HG03575 (cell line): ENCODE data around the gene PANK1.
"Not testable (repeated sequence)": the region's sequence is repeated elsewhere in the genome, so short reads cannot be mapped to it uniquely, and the experiment has no call there.

Experiments
- ATAC-seq: cut with Tn5 transposase; IDR thresholded peaks from one replicate; pipeline ENCODE4 v1.9.1; 2021; ENCODE audit not compliant: unreplicated experiment, insufficient number of reproducible peaks, low FRiP score; ENCODE audit errors: extremely low read depth

Gene PANK1

DNA sequence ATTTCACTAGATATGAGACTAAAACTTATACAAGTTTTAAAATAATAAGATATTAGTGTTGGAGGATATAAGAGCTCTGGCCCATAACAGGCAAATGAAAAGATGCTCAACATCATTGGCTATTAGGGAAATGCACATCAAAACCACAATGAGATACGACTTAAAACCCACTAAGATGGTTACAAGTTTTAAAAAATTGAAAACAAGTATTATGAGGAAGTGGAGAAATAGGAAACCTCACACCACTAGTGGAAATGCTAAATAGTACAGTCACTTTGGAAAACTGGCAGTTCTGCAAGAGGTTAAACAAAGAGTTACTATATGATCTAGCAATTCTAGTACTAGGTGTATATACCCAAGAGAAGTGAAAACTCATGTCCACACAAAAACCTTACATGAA, 17.2 kb downstream of the PANK1 start:
- ATAC-seq: no peak

DNA sequence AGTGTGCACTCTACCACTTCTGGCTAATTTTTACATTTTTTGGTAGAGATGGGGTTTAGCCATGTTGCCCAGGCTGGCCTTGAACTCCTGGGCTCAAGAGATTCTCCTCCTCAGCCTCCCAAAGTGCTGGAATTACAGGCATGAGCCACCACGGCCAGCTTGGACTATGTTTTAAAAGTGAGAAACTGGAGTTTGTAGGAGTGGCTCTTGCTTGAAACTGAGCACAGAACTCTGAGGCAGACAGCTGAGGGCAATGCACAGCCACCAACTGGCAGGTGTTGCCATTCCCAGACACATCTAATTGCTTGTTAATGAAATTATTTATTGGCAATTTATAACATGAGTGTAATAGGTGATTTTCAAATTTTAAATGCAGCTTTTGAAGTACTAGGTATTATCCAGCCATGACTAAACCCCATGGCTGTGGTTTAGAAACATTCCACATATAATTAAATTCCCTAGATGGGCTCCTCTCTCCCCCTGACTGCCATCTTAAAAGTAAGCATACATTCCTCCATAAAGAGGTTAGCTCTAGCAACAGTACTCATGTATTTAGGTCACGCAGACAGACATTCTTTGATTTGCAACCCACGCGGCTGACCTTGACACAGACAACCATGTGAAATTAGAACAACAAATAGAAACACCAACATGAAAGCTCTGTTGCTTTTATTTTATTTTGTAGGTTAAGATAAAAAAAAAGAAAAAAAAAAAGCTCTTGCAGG, 19.8 kb downstream of the PANK1 start:
- ATAC-seq: no peak

DNA sequence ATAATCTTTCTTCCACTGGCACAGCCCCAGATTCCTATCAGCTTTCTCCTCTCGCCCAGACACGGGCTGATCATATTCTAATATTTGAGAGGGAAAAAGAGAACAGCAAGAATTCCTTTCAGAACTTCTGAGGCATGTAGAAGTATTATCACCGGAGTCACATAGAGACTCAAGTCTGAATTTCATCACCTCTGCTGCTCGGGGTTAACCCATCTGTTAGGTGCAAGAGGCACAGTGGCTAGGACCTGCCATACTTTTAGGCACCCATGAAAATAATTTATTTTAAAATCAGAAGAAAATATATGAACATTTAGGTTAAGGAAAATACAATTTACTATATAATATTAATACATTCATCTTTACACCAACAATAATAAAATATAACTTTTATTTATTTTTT, 21.0 kb downstream of the PANK1 start:
- ATAC-seq: no peak

DNA sequence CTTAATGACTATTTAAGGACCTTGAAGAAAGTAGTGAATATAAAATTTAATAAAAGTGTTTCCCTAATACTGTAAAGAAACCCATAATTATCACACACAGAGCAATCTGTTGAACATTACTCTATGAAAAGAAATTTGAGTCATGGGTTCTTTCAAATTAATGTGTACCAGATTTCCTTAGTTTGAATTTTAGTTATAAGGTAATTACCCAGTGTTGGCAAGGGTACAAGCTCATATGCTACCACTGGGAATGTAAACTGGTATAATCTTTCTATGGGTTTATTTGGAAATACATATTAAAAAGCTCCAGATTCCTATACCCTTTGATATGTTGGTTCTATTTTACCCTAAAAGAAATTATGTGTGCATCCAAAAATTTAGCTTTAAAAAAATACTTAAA, 22.9 kb downstream of the PANK1 start:
- ATAC-seq: no peak

DNA sequence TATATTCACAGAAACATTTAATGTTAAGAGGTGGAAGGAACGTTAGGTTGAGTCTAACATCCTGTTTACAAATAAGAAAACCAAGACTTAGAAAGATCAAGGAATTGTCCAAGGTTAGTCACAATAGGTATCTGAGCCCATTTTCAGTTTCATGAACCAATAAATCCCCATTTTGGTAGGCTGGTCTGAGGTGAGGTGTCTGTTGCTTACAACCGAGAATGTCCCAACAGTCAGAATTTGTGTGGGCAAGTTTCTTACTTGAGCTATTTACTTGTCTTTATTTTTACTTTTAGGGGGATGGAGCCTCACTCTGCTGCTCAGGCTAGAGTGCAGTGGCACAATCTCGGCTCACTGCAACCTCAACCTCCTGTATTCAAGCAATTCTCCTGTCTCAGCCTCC, 23.6 kb downstream of the PANK1 start:
- ATAC-seq: no peak

DNA sequence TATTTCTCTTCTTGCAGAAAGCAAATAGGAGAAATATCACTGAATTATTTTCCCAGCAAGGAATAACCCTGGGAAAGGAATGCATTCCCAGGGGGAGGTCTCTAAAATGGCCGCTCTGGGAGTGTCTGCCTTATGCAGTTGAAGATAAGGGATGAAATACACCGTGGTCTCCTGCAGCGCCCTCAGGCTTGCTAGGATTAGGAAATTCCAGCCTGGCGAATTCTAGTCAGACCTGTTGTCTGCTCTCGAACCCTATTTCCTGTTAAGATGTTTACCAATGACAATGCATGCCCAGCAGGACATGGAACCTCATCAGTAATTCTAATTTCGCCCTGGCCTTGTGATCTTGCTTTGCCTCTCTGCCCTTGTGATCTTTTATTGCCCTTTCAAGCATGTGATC, 24.7 kb downstream of the PANK1 start:
- not testable (repeated sequence) for ATAC-seq

DNA sequence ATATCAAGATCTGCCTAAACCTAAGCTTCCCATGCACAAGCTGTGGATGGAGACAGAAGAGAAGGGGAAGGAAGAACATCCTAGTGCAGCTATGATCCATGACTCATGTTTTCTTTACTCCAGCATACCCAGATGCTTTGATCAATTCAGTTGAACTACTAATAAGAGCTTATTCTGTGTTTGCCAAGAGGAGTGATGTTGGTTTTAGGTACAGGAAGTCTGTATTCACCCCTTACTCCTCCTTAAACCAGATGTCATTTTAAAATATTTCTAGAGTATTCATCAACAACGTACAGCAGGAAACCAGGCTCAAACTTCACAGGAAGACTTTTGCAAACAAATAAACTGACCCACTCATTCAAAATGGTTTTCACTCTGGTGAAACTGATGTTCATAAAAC, 29.2 kb downstream of the PANK1 start:
- no peak for ATAC-seq

DNA sequence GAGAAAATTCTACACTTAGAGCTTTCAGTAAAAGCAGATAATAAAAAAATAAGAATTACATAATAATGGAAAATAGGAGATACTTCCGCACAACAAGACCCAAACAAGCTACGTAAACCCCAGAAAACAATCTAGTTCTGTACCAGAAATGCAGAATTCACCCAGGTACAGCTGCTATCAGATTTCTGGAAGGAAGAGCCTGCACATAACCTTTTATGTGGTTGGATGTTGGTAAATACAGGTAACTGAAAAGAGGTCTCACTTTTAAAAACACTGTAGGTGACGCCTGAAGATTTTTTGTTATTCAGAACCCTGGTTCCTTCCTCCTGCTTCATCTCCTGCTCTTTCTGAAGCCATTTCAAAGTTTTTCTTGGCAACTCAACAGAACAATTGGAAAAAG, 29.9 kb downstream of the PANK1 start:
- ATAC-seq: no peak

DNA sequence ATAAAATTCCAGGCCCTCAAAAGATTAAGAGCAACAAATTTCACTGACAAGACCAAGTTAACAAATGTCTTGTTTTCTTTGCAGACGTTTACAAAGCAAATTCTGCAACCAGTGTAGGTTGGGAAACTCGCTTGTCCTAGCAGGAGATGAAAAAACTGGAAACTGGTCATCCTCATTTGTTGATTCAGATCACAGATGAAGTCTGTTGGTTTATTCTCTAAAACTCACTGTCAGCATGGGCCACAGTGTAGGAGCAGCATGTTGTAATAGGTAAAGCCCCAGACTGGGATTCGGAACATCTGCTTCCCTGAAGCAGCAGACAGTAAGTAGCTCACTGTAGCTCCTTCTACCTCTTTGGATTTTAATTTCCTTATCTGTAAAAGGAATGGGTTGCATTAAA, 31.5 kb downstream of the PANK1 start:
- no peak for ATAC-seq

DNA sequence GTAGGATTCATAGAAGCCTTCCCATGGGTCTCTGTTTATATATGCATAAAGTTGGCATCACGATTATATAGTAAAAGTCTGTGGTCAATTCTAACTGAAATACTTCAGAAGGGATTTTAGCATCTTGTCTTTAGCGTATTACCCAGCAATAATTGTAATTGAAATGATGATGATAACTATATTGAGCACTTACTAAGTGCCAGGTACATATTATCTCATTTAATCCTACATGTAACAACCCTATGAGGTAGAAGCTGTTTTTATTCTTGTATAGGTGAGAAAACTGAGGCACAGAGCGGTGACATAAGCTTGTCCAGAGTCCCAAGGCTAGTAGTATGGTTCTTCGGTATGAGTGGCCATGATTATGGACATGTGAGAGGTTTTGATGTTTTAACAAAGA, 33.8 kb downstream of the PANK1 start:
- ATAC-seq: no peak

DNA sequence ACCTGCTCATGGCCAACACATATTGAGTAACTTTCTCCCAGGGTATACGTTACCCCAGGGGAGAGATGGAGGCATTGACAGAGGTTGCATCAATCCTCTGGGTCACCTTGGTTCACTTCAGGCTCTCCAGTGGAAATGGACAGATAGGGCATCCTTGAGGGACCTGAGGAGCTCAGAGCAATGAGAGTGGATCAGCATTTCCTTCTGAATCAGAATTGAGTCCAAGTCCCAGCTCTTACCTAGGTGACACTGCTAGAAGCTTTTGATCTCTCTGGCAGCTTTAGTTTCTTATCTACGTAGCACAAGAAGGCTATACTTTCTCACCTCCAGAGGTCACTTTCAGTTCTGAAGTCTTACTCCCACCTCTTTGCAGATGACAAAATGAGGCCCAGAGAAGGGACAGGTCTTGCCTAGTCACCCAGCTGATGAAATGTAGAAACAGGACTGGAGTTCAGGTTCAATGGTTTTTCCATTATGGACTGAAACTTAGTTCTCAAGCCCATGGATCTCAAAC, 35.2 kb downstream of the PANK1 start:
- ATAC-seq: peak; percentile 85

DNA sequence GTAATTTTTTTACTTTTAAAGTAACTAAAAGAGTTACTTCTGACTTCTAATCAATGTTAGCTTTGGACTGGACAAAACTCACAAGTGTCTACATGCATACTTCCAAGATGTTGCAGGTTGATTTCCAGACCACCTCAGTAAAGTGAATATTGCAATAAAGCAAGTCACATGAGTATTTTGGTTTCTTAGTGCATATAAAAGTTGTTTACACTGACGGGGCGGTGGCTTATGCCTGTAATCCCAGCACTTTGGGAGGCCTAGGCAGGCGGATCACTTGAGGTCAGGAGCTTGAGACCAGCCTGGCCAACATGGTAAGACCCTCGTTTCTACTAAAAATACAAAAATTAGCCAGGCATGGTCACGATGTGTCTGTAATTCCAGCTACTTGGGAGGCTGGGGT, 40.8 kb downstream of the PANK1 start:
- ATAC-seq: no peak

DNA sequence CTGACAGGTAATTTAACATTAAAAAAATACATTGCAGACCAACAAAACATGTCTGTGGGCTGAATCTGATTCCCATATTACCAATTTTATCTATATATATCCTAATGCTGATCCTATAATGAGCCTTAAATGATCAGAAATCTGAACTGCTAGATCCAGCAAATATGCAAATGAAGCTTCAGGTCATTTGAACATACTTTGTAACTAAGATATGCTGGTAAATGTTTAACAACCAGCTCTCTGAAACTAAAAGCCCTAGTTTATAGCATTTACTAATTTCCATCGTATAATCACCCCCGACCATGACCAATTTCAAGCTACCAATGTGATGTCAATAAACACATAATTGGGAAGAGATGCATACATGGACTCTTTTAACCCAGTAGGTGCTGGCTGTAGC, 42.1 kb downstream of the PANK1 start:
- ATAC-seq: no peak

DNA sequence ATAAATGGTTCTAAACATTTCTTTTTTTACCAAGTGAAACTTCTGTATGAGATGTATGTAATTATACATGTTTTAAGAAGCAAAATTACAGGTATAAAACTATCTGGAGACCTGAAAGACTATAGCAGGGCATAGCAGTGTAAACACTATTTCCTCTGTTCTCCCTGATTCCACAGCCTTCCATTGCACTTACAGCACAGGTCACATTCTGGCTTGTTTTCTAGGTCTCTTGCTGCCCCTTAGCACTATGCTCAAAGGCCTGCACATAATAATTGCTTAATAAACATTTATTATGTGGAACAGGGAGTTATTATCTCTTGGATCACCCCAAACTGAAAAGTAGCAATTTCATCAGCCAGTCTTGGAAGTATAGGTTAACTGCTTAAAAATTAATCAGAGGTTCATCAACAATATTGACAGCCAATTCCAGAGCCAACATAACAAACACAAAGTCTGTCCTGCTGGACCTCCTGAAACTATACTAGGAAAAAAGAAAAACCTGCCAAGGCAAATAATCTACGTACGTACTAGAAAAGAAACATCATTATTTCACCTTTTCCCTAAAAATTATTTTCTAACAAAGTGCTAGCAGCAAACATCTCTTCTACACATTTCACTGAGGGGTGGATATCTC, 43.2 kb downstream of the PANK1 start:
- no peak for ATAC-seq

DNA sequence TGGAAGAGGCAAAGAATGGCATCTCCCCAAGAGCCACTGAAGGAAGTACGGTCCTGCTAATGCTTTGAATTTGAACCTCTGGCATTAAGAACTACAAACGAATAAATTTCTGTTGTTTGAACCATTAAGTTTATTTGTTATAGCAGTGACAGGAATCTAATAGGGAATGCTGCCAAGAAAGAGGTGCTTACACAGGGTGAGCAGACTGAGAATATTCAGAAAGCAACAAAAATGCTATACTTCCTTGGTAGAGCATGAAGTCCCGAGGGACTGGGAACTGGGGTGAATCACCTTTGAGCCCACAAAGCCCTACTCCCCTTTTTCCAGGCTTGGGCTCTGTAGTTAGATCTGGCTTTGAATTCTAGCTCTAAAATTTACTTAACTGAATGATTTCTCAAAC, 45.0 kb downstream of the PANK1 start:
- no peak for ATAC-seq

DNA sequence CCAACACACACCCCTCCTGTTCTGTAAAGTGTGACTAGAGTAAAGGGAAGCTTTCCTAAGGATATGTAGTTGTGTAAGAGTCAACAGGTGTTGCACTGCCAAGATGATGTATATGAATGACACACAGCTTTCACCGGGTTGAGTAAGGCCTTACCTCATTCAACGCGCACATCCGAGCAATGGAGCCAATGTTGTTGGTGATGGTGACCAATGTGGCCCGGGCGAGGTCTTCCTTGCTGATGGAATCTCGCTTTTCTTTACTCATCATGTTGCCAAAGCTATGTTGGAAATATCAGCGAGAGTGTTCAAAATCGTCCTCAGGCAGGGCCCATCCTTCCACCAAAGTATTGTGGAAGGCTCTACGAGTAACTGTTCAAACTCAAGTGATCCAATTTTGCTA, 52.0 kb downstream of the PANK1 start:
- no peak for ATAC-seq

DNA sequence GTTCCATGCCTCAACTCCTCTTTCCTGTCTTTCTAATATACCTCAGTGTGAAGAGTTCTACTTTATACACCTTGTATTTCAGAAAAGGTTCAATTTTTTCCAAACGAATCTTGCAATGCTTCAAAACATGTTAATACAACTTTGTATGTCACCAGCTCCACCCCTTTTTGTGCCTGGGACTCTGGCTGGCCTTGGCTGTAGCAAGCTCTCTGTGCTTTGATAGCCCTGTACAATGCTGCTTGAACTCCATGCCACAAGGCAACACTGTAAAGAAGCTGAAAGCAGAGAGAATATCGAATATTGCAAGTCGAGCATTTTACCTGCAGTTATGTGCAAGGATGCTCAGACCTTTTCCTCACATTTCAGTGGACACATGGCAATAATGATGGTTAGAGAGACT, 52.5 kb downstream of the PANK1 start:
- ATAC-seq: no peak

DNA sequence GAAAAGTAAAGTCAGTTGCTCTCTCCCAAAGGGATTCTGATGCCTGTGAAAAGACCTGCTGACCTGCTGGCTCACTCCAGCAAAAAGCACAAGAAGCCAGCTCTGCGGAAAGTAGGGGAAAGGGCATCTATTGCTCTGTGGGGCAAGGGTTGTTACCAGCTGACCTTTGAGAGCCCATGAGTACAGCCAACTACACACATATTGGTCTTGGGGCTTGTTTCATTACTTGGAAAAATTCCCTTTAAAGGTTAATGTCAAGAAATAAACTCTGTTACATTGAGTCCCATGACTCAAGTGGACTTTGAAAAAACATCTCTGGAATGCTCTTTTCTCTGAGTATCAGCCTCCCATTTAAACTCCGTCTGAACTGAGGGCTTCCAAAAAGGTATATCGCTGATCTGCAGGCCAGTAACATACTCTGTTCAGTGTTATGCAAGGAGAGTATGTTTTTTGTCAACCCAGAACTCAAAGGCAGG, 53.2 kb downstream of the PANK1 start:
- no peak for ATAC-seq

DNA sequence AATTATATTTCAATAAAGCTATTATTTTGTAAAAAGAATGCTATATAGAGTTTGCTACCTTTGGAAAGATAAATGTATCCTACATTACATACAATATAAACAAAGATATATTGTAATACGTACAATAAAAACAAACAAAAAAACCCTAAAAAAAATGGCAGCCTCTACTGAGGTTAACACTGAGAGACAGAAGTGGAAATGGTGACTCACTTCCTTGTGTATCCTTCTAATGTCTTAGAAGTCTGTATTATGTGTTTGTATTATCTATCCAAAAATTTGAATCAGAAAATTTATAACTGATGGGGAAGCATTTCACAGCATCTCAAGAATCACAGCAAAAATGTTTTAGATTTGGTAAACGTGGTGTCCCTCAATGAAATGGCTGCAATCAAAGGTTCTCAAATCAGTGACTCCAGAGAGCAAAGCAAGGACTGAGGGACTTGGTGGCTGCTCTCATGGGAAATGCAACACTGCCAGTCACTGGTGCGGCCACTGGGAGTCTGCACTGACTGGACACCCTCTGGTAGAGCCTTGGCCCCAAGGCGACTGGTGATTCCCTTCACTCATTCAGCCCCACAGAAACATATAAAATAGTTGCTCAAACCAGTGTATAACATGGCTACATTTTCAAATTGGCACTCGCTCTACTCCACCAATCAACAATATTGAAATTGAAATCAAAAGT, 53.8 kb downstream of the PANK1 start:
- no peak for ATAC-seq

DNA sequence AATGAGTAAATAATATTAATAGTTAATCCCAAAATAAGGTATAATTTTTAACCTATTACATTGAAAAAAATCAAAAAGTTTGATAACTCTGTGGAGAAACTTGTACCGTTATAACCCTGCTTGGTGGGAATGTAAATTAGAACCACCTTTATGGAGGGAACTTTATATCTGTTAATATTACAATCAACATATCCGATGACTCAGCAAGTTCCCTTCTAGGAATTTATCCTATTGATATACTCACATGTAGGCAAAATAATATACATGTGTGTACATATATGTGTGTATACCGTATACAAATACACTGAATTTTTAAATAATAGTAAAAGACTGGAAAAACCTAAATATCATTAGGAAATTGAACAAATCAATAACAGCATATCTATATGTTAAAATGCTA, 54.7 kb downstream of the PANK1 start:
- no peak for ATAC-seq
